ENCODE measurements around the gene CBY3.

DNA sequence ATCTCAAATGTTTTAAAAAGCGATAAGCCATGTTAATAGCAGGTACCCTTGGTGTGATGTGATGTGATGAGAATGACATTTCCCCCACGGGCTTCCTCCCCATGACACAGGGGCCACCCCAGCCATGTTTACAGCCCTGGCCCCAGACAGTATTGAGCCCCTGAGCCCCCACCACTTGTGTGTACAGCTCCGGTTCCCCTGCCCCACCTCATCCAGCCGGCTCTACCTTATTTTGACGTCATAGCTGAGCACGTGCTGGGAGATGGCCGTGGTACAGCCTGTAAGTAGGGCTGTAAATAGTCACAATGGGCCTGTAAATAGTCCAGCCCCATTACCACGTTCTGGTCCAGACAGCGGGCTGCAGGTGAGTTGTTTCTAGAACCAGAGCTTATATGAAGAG is 32.4 kb downstream of the CBY3 start:
- no peak for TF ChIP-seq CTCF (IDR thresholded peaks at IDR 0.05)
- TF ChIP-seq POLR2A (IDR thresholded peaks at IDR 0.05), result no peak

Data from uterus (tissue), 2 donors.